Activated T-helper 17 cell treated with anti-CD3 and anti-CD28 coated beads, Interleukin-2, amount 50 U/mL, for 72 hours (primary cell): ENCODE results near the gene ASCC3. TPM values are rescaled to one million over a fixed set of nuclear protein-coding genes. Genes with fewer than 3 reads are reported as not detected.

Experiments used
- ATAC-seq: fragments of 150-1000 bp; cut with Tn5 transposase; replicated peaks from 2 replicates; pipeline ENCODE4 v1.10.0; 2021; ENCODE audit warnings: mild to moderate bottlenecking, moderate library complexity
- H3K27ac Mint-ChIP-seq: one replicate; pipeline ENCODE4 v1.8.0; 2022; ENCODE audit warnings: mixed read lengths
- H3K27me3 Mint-ChIP-seq: one replicate; pipeline ENCODE4 v1.8.0; 2022; ENCODE audit warnings: mixed read lengths
- H3K36me3 Mint-ChIP-seq: one replicate; pipeline ENCODE4 v1.8.0; 2022; ENCODE audit warnings: low read depth, mild to moderate bottlenecking, mixed read lengths
- H3K4me1 Mint-ChIP-seq: one replicate; pipeline ENCODE4 v1.8.0; 2022; ENCODE audit warnings: mixed read lengths
- H3K4me3 Mint-ChIP-seq: one replicate; pipeline ENCODE4 v1.8.0; 2022; ENCODE audit warnings: mild to moderate bottlenecking, mixed read lengths
- H3K9me3 Mint-ChIP-seq: one replicate; pipeline ENCODE4 v1.8.0; 2022; ENCODE audit warnings: mixed read lengths
- total RNA-seq, 2 donors: library from RNA; stranded (reverse); gene quantifications; one replicate each; pipeline ENCODE4 v1.2.3, GENCODE V29; 2022

The ASCC3 gene
- total RNA-seq, 2 donors from 2014 or later, result 58.0 to 87.2 TPM

DNA sequence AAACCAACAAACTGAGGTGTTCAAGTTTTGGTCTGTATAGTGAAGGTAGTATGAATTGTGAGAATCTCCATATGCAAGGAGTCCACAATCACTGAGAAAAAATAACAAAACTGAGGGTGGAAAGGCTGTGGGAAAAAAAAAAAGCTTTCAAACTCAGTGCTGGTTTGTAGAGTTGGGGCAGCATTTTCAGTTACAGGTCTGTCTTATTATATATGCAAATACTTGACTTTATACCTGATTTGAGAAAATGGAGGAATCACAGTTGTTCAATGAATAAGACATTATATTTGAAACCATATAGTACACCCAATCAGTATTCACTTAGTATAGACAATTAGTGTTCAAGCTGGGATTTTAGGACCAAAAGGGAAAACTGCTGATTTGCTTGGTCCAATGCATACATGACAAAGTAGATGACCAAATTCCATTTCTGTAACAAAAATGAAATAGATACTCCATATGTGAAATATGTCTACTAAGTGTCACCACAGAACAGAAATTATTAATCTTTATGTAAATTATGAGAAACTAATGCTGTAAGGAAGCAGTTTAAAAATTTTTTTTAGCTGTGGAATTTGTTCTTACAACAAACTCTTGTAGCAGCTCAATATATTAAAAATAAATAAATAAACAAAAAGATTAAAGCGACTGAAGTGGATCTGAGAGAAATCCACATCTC is 187.7 kb downstream of the ASCC3 start:
- H3K27ac Mint-ChIP-seq, result no peak overlapping the region
- ATAC-seq, result no peak
- H3K4me1 Mint-ChIP-seq, result no peaks in the 10 kb centered on the region
- H3K27me3 Mint-ChIP-seq, result no peaks in the 10 kb centered on the region
- no peaks in the 10 kb centered on the region for H3K9me3 Mint-ChIP-seq
- H3K4me3 Mint-ChIP-seq, result no peak overlapping the region
- H3K36me3 Mint-ChIP-seq, result no peaks in the 10 kb centered on the region

DNA sequence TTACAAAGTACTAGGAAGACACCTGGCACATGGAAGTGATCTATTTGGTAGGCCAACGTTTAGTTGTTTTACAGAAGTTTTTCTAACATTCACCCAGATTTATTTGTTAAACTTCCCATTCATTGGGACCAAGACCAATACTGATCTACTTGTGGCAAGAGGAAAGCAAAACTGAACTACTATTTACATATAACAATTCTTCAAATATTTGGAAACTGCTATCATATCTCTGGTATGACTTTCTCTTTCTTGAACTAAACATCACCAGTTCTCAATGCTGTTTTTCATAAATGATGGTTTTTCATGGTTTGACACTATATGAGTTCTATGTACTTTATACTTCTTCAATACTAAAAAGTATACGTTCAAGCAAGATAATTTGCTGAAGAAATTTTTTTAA is 189.2 kb downstream of the ASCC3 start:
- Mint-ChIP-seq H3K36me3 (no peaks in the 10 kb centered on the region), H3K4me1 (no peaks in the 10 kb centered on the region), H3K4me3 (no peak overlapping the region), H3K9me3 (no peaks in the 10 kb centered on the region), H3K27ac (no peak overlapping the region), H3K27me3 (no peaks in the 10 kb centered on the region)
- no peak for ATAC-seq

DNA sequence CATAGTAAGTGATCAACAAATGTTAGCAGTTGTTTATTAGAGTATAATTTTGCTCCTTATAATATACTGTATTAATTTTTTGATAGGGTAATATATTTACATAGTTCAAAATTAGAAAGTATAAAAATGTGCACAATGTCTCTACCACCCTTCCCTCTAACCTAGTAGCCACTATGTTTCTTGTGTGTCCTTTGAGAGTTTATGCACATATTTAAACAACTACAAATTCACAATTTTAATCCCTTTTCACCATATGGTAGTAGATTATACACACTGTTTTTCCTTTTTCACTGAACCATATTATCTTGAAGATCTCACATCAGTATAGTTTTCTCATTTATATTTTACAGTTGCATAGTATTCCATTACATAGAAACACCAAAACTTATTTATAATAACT is 194.9 kb downstream of the ASCC3 start:
- no peaks in the 10 kb centered on the region for H3K27me3 Mint-ChIP-seq
- H3K4me1 Mint-ChIP-seq, result peaks cover 5% of the 10 kb centered on the region
- H3K4me3 Mint-ChIP-seq, result no peak overlapping the region
- ATAC-seq, result no peak
- peaks cover 7% of the 10 kb centered on the region for H3K36me3 Mint-ChIP-seq
- no peak overlapping the region for H3K27ac Mint-ChIP-seq
- no peaks in the 10 kb centered on the region for H3K9me3 Mint-ChIP-seq

DNA sequence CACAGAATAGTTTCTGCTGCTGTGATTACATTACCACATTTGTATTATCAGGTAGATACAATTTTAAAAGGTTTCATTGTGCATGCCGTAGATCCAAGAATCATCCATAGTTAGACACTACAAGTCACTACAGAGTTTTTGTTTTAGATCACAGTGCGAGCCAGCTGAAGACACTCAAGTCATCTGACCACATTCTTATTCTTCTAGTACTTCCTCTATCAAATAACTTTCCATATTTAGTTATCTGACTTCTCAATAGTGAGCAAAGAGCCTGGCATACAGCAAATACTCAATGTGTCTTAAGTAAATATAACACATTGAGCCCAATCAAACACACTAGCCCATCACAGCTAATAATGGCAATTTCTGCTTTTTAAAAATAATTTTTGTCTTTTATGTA is 195.4 kb downstream of the ASCC3 start:
- no peak for ATAC-seq
- Mint-ChIP-seq H3K27me3 (no peaks in the 10 kb centered on the region), H3K9me3 (no peaks in the 10 kb centered on the region), H3K4me1 (peaks cover 5% of the 10 kb centered on the region), H3K27ac (no peak overlapping the region), H3K4me3 (no peak overlapping the region), H3K36me3 (peaks cover 7% of the 10 kb centered on the region)

DNA sequence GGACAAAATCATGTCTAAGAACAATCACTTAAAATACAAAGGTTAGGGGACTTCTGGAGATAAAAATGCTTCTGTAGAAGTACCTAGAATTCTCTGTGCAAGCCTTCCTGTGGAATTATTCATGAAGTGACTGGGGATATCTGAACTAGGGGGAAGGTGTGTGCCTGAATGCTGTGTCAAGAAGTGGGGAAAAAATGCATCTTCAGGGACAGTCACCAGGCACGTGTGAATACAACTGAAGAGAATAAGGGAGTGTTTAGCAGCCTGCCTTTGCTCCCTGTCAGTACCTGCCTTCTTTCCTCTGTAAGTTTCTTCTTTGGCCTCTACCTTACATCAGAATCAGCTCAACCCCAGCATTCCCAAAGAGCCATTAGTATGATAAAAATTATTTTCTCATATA is 201.0 kb downstream of the ASCC3 start:
- Mint-ChIP-seq H3K4me3 (no peak overlapping the region), H3K27me3 (no peaks in the 10 kb centered on the region), H3K36me3 (peaks cover 6% of the 10 kb centered on the region), H3K4me1 (no peaks in the 10 kb centered on the region), H3K27ac (no peak overlapping the region), H3K9me3 (no peaks in the 10 kb centered on the region)
- ATAC-seq, result no peak

DNA sequence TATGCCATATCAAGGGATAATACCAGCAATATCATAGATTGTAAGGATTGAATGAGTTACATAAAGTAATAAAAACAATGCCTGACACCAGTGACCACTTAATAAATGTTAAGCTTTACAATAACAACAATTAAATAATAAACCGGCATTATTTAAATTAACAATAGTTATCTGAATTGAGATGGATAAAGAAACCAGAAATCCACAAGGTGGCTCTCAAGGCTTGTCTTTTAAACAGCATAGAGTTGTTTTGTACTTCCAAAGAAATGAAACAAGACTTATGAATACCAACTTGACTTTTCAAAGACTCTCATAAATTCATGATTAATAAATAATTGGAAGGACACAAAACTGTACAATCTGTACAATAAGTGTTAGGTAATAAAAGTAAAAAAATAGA is 203.1 kb downstream of the ASCC3 start:
- Mint-ChIP-seq H3K27ac (no peak overlapping the region), H3K4me1 (no peaks in the 10 kb centered on the region), H3K4me3 (no peak overlapping the region), H3K36me3 (peaks cover 6% of the 10 kb centered on the region), H3K27me3 (no peaks in the 10 kb centered on the region), H3K9me3 (no peaks in the 10 kb centered on the region)
- no peak for ATAC-seq

DNA sequence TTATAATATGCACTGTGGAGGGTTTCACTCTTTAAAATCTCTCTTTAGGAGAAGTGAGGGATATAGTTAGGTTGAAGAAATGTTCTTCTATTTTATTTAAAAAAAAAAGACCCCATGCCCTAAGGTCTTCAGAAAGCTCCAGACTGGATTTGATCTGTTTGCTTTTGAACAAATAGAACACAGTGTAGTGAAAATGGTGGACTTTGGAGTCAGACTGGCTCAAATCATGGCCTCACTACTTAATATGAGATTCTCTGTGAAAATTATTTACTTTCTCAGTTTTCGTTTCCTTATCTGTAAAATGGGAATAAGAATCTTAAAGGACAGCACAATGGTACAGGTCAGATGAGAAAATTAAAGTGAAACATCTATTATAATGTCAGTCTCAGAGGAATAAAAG is 203.9 kb downstream of the ASCC3 start:
- no peaks in the 10 kb centered on the region for H3K9me3 Mint-ChIP-seq
- no peaks in the 10 kb centered on the region for H3K4me1 Mint-ChIP-seq
- no peak overlapping the region for H3K4me3 Mint-ChIP-seq
- peaks cover 7% of the 10 kb centered on the region for H3K36me3 Mint-ChIP-seq
- ATAC-seq, result no peak
- H3K27me3 Mint-ChIP-seq, result no peaks in the 10 kb centered on the region
- no peak overlapping the region for H3K27ac Mint-ChIP-seq

DNA sequence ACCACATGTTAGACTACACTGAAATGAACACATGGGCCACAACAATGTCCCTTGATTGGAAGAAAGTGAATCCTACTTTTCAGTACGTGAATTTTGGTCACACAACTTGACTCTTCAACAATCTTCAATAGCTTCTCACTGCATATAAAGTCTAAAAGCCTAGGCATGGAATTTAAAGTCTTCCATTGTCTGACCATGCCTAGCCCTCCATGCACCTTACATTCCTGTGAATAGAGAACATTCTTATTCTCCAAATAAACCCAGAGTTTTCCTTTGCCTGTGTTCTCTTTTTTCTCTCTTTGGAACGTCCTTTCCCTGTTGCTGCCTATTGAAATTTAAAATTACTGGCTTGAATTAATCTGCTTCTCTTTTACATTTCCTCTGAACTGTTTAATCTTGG is 207.5 kb downstream of the ASCC3 start:
- Mint-ChIP-seq H3K27me3 (no peaks in the 10 kb centered on the region), H3K27ac (no peak overlapping the region), H3K4me1 (no peaks in the 10 kb centered on the region), H3K9me3 (no peaks in the 10 kb centered on the region), H3K4me3 (no peak overlapping the region), H3K36me3 (peaks cover 15% of the 10 kb centered on the region)
- no peak for ATAC-seq

DNA sequence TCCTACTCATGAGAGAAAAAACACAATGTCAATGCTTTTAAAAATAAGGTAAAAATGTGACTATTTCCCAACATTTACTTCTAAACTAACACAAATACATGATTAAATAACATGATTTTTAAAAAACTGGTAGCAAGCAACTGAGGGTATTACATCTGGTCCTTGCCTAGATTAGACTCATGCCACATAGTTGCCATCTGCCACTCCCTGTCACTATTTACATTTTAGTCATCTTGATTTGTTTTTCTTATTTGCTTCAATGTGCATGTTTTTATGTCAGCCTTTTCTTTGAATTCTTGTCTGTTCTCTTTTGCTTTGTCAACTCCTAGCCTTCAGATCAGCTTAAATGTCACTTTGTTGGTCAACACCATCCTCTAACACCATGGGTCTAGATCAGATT is 209.4 kb downstream of the ASCC3 start:
- H3K36me3 Mint-ChIP-seq, result peaks cover 15% of the 10 kb centered on the region
- H3K4me3 Mint-ChIP-seq, result no peak overlapping the region
- ATAC-seq, result no peak
- no peaks in the 10 kb centered on the region for H3K27me3 Mint-ChIP-seq
- H3K9me3 Mint-ChIP-seq, result no peaks in the 10 kb centered on the region
- no peak overlapping the region for H3K27ac Mint-ChIP-seq
- no peaks in the 10 kb centered on the region for H3K4me1 Mint-ChIP-seq

DNA sequence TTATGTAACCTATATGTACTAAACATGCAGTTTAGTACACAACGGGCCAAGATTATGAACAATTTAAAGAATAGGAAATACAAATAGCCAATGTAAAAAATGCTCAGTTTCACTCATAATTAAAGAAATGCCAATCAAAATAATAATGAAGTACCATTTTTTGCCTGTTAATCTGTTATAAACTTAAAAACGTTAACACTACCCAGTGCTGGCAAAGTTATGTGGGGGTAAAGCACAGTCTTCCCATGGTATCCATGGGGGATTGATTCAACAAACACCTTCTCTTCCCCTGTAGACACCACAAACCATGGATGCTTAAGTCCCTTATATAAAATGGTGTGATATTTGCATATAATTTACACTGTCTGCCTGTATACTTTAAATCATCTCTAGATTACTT is 211.1 kb downstream of the ASCC3 start:
- Mint-ChIP-seq H3K4me1 (peaks cover under 1% of the 10 kb centered on the region), H3K36me3 (peaks cover 15% of the 10 kb centered on the region), H3K4me3 (no peak overlapping the region), H3K9me3 (no peaks in the 10 kb centered on the region), H3K27ac (no peak overlapping the region), H3K27me3 (no peaks in the 10 kb centered on the region)
- ATAC-seq, result no peak

- ATAC-seq, result peak; percentile 88
- peaks cover 21% of the 10 kb centered on the region for H3K36me3 Mint-ChIP-seq
- no peaks in the 10 kb centered on the region for H3K27me3 Mint-ChIP-seq
- H3K4me1 Mint-ChIP-seq, result peaks cover 7% of the 10 kb centered on the region
- H3K4me3 Mint-ChIP-seq, result no peak overlapping the region
- no peak overlapping the region for H3K27ac Mint-ChIP-seq
- no peaks in the 10 kb centered on the region for H3K9me3 Mint-ChIP-seq
These were observed 216.1 kb downstream of the ASCC3 start for GRCh38 chr6:100665041-100665380.

DNA sequence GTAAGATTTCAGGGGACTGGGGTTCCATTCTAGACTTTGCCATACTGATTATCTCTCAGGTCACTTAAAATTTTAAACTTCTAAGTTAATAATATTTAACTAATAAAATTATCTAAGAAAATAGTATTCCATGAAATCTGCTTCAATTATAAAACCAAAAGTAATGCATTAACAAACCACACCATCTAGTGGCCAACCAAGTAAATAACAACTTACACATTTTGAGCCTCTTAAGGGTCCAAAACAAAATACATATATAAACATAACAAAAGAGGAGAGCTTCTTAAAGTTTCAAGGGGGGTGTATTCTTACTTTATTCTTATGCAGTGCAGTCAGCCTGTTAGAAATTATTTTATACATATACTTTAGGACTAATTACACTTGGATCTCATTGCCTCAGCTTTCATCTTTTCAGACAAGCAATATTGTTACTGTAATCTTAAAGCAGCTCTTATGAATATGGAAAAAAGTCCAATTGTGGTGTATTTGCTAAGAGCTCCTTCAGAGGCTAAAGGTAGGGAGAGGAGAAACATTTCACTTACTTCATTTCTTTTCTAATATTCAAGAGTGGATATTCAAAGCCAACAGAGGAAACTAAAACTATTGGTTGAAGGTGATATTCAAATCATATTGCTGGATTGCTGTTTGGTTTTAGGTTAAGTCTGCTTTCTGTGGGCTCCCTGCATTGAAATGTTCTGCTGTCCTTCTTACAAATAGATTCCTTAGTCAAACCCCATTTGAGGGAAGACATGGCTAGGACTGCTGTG is 216.7 kb downstream of the ASCC3 start:
- no peak overlapping the region for H3K4me3 Mint-ChIP-seq
- H3K27ac Mint-ChIP-seq, result no peak overlapping the region
- H3K9me3 Mint-ChIP-seq, result no peaks in the 10 kb centered on the region
- peaks cover 21% of the 10 kb centered on the region for H3K36me3 Mint-ChIP-seq
- no peak for ATAC-seq
- H3K4me1 Mint-ChIP-seq, result peaks cover 7% of the 10 kb centered on the region
- H3K27me3 Mint-ChIP-seq, result no peaks in the 10 kb centered on the region

GRCh38 chr6:100663219-100663863 is 217.8 kb downstream of the ASCC3 start:
- Mint-ChIP-seq H3K27ac (no peak overlapping the region), H3K36me3 (peaks cover 21% of the 10 kb centered on the region), H3K27me3 (no peaks in the 10 kb centered on the region), H3K4me1 (peaks cover 7% of the 10 kb centered on the region), H3K4me3 (no peak overlapping the region), H3K9me3 (no peaks in the 10 kb centered on the region)
- no peak for ATAC-seq

DNA sequence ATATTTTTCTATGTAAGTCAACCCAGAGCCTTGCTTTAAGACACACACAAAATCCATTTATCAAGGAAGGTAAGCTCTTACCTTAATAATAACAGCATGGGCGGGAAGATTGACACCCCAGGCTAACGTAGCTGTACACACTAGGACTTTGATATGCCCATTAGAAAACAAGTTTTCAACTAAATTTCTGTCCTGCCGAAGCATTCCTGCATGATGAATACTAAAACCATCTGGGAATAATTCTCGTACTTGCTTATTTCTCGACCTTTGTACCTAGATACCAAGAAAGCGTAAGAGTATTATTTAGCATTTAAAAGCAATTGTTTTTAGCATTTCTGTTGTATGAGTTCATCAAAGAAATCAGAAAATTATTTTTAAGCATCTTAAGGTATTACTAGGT is 218.9 kb downstream of the ASCC3 start:
- no peak overlapping the region for H3K4me3 Mint-ChIP-seq
- peaks cover 15% of the 10 kb centered on the region for H3K36me3 Mint-ChIP-seq
- ATAC-seq, result no peak
- H3K4me1 Mint-ChIP-seq, result peaks cover 7% of the 10 kb centered on the region
- H3K27me3 Mint-ChIP-seq, result no peaks in the 10 kb centered on the region
- H3K9me3 Mint-ChIP-seq, result no peaks in the 10 kb centered on the region
- no peak overlapping the region for H3K27ac Mint-ChIP-seq

GRCh38 chr6:100658486-100658885 is 222.6 kb downstream of the ASCC3 start:
- Mint-ChIP-seq H3K9me3 (no peaks in the 10 kb centered on the region), H3K27ac (no peak overlapping the region), H3K36me3 (peaks cover 39% of the 10 kb centered on the region), H3K4me3 (no peak overlapping the region), H3K4me1 (no peaks in the 10 kb centered on the region), H3K27me3 (no peaks in the 10 kb centered on the region)
- no peak for ATAC-seq
